H1 (cell line): ENCODE measurements around the gene RANGRF.

Source experiments
- ATF3 ChIP-seq: IDR thresholded peaks from 2 replicates; pipeline ENCODE4 v1.6.1; 2011; ENCODE audit warnings: low read depth, mild to moderate bottlenecking, low read length; ENCODE audit not compliant: insufficient read depth
- BCL11A ChIP-seq, 2 experiments: IDR thresholded peaks; one replicate each; pipeline ENCODE4 v1.6.1; 2011; ENCODE audit warnings: low read depth in 2 of 2, low read length in 2 of 2, mild to moderate bottlenecking in 2 of 2
- CEBPB ChIP-seq: IDR thresholded peaks from 2 replicates; pipeline ENCODE4 v1.6.1; 2012; ENCODE audit warnings: low read depth, low read length
- POLR2A ChIP-seq, 2 experiments: IDR thresholded peaks; 1 replicate in 1 of 2; 2 replicates in 1 of 2; pipeline ENCODE4 v1.6.1; 2011; ENCODE audit warnings: low read depth in 2 of 2, low read length in 2 of 2, mild to moderate bottlenecking in 2 of 2; ENCODE audit errors: control extremely low read depth in 1 of 2
- RAD21 ChIP-seq, 2 experiments: IDR thresholded peaks in 1 of 2; conservative IDR thresholded peaks in 1 of 2; 2 replicates each; pipeline ENCODE4 v1.6.1; 2011; ENCODE audit warnings: low read depth in 2 of 2, low read length in 2 of 2, improper control_type of control experiment in 1 of 2, inconsistent platforms in 1 of 2, mild to moderate bottlenecking in 1 of 2, moderate library complexity in 1 of 2
- YY1 ChIP-seq: IDR thresholded peaks from 2 replicates; pipeline ENCODE4 v1.6.1; 2011; ENCODE audit warnings: low read depth, mild to moderate bottlenecking, low read length
- TF ChIP-seq, protein P1 (sequence below), 3 experiments: IDR thresholded peaks; 1 replicate in 2 of 3; 2 replicates in 1 of 3; pipeline versions ENCODE4 v1.5.1 to v1.6.1; 2011; ENCODE audit warnings: low read length in 3 of 3, mild to moderate bottlenecking in 3 of 3, inconsistent platforms in 2 of 3, low read depth in 1 of 3, moderate library complexity in 1 of 3; ENCODE audit not compliant: insufficient read depth in 1 of 3; ENCODE audit errors: control extremely low read depth in 1 of 3

DNA sequence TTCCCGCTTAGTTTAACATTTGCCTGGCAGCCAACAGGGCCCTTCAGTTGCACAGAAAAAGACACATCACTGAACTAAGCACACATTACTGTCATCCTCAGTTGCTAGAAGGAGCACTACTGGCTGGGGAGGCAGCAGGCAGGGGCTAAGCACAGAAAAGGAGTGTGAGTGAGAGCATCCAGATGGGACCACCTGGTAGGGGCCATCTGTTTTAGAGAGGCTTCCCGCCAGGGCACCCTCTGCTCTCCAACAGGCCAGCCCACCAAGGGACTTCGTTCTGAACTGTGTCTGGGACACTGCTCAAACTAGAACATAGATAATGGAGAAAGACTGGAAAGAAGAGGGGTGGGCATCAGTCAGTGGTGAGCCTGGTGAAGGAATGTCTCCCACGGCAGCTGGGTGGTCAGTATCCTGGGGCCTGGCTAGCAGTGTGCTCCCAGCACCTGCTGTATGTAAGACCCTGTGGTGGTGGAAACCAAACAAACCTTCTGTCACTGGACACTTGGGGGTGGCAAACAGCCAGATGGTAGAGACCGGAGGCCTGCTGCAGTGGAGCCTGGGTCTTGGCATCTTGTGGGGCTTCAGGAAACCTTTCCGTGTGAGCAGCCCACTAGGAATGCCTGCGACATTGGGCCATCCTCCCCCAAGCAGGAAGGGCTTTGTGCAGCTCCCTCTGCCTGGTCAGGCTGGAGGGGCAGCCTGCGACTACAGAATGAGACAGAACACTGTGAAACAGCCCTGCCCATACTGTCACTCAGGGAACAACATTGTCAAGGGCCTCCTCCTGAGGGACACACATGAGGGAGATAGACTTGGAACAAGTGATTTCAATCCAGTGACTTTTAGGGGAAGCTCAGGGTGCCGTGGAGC, 12.8 kb upstream of the RANGRF start:
- TF ChIP-seq YY1 (no peak), CEBPB (no peak), POLR2A (IDR thresholded peaks at IDR 0.05; ENCODE audit: control extremely low read depth in 1 of 2, low read depth in 2 of 2, low read length in 2 of 2) (no peak), ATF3 (no peak), BCL11A (IDR thresholded peaks at IDR 0.05; ENCODE audit: low read depth in 2 of 2, low read length in 2 of 2) (no peak), RAD21 (IDR thresholded peaks at IDR 0.05 in 1 of 2, conservative IDR thresholded peaks at IDR 0.05 in 1 of 2; ENCODE audit: low read depth in 2 of 2, low read length in 2 of 2) (no peak)
- TF ChIP-seq, protein P1, sequence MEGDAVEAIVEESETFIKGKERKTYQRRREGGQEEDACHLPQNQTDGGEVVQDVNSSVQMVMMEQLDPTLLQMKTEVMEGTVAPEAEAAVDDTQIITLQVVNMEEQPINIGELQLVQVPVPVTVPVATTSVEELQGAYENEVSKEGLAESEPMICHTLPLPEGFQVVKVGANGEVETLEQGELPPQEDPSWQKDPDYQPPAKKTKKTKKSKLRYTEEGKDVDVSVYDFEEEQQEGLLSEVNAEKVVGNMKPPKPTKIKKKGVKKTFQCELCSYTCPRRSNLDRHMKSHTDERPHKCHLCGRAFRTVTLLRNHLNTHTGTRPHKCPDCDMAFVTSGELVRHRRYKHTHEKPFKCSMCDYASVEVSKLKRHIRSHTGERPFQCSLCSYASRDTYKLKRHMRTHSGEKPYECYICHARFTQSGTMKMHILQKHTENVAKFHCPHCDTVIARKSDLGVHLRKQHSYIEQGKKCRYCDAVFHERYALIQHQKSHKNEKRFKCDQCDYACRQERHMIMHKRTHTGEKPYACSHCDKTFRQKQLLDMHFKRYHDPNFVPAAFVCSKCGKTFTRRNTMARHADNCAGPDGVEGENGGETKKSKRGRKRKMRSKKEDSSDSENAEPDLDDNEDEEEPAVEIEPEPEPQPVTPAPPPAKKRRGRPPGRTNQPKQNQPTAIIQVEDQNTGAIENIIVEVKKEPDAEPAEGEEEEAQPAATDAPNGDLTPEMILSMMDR (IDR thresholded peaks at IDR 0.05; ENCODE audit: control extremely low read depth in 1 of 3, insufficient read depth in 1 of 3, low read depth in 1 of 3, low read length in 3 of 3), result no peak
